GM21737 (cell line): ENCODE measurements around the gene LMAN2L.
A peak's percentile ranks its signal among the peaks of the same experiment; 100 is the strongest.

Experiments
- ATAC-seq: cut with Tn5 transposase; IDR thresholded peaks from one replicate; pipeline ENCODE4 v1.9.1; 2021; ENCODE audit warnings: mild to moderate bottlenecking, moderate library complexity; ENCODE audit not compliant: unreplicated experiment

The LMAN2L gene

GRCh38 chr2:96760986-96761832 is 21.3 kb upstream of the LMAN2L start:
- ATAC-seq: peak; percentile 9

DNA sequence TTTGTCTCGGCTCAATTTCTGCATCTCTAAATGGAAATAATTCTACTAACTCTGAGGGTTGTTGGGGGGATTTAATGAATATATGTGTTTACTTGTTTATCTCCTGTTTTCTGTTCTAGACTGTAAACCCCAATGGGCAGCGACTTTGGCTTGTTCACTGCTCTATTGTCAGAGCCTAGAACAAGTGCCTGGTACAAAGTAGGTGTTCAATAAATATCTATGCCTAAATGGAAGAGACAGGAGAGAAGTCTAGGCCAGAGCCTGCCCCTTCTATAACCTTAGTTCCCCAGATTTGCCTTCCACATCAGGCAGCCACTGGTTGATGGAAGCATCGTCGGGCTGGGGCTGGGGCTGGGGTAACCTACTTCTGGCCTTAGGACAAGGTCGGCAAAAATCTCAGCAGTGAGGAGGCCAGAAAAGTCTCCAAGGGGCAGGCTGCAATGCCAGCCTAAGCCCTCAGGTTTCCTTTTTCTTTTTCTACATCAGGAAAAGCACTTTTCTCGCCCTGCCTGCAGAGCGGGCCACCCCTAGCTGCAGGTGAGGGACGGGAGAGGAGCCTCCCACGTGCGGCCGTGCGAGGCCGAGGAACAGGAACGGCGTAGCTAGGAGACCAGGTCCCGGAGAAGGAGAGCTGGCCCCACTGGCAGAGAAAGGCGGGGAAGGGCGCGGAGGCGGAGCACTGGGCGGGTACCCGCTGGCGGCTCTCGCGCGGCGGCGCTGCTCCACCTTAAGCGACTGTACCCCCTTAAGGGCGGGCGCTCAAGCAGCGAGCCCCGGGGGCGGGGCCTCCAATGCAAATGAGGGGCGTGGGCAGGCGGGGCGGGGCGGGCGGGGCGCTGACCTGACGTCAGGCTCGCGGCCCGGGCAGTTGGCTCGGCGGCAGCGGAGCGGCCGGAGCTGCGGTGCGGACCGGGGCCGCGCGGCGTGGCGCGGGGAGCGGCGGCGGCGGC is 20.4 kb upstream of the LMAN2L start, which contains the start of gene CNNM4:
TSS of gene CNNM4 (plus strand) at position 867 of the 950 bp plus-strand sequence. CDS start 98 bp downstream, outside the sequence.
- ATAC-seq: peak; percentile 66

GRCh38 chr2:96759548-96759947 is 19.7 kb upstream of the LMAN2L start:
- ATAC-seq: no peak

GRCh38 chr2:96758987-96759386 is 19.1 kb upstream of the LMAN2L start:
- ATAC-seq: no peak

DNA sequence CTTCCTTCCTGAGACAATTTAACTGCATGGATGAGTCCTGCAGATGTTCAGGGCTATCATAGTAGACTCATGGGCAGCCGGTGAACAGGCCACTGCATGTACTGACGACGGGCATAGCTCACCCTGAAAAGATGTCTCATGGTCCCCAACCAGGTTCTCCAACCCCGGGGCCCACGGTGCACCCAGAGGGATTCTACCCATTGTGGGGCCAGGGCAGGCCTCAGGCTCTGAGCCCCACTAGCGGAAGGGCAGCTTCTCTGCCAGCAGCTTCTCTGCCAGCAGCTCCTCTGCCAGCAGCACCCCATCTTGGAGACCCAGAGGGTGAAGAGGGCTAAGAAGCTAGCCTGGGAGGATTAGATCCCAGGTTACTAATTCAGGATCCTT is 17.6 kb upstream of the LMAN2L start:
- no peak for ATAC-seq

DNA sequence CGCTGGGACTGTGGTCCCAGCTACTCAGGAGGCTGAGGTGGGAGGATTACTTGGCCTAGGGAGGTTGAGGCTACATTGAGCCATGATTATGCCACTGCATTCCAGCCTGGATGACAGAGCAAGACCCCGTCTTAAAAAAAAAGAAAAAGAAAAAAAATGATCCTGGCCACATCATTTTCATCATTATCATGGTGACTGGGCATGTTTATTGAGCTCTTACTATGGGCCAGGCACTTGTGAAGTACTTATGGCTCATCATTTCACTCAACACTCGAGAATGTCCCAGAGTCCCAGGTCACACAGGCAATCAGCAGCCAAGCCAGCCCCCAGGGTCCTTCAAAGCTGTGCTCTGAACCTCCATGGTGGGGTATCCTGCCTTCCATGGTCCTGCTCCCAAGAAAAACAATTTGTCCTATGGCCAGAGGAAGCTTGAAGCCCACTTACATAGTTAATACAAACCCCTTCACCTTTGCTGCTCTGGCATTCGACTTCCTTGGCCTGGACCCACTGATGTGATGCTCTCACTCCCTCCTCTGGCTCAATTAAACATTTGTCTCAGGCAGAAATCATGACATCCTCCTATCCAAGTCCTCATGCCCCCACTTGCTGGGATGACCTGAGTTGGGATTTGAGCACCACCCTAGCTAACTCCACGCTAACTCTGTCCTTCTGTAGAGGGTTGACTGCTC is 17.1 kb upstream of the LMAN2L start:
- ATAC-seq: no peak

GRCh38 chr2:96754317-96754716 is 14.5 kb upstream of the LMAN2L start:
- ATAC-seq: no peak

DNA sequence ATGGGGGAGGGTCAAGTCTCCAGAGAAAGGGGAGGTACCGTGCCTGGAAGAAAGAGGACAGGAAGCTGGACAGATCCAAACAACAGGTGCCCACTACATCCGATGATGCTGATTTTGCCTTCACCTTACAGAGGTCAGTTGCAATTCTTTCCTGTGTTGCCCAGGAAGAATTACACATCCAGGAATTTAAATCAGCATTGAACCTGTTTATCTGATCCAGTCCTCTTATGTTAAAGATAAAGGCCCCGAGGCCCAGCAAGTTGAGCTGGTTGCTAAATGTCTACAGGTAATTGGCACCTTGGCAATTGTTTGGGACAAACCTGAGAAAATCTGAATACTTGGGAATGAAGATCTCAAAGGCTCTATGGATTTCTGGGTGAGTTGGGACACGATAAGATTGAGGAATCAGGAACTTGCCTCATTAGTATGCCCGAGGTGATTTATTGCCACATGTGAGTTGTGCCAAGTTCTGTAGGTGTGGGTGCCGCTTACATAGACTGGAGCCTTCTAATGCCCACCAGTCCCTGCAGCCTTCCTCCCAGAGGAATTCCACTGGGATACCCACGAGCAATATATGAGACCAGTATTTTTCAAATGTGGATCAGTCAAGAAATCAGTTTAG is 13.9 kb upstream of the LMAN2L start:
- ATAC-seq: no peak

GRCh38 chr2:96751800-96752199 is 11.9 kb upstream of the LMAN2L start:
- no peak for ATAC-seq

- no peak for ATAC-seq
Measured at GRCh38 chr2:96747061-96747617, 7.3 kb upstream of the LMAN2L start.

DNA sequence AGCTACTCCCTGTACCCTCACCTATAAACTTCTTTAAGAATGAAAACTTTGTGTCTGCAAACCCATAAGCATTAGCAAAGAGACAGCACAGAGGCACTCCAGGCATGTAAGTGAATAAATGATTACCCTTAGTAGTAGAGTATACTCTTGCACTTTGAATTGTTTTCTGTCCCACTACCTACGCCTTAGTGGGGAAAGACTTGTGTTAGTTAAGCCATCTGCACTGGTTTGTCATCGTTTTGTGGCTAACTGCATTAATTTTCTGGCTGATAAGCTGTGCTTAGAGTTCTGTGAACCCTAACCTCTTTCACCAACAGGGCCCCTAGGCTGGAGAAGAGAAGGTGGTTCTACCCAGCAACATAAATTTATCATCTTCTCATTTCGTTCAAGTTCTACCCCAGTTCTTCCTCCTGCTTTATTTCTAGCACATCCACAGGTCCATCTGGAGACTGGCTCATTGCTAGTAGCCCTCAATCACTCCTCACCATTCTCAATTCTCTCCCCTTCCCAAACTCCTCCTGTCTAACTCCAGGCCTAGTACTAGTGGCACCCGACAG is 710 bp downstream of the LMAN2L start:
- no peak for ATAC-seq

- ATAC-seq: no peak
Measured at GRCh38 chr2:96737831-96738230, 2.0 kb downstream of the LMAN2L start.

DNA sequence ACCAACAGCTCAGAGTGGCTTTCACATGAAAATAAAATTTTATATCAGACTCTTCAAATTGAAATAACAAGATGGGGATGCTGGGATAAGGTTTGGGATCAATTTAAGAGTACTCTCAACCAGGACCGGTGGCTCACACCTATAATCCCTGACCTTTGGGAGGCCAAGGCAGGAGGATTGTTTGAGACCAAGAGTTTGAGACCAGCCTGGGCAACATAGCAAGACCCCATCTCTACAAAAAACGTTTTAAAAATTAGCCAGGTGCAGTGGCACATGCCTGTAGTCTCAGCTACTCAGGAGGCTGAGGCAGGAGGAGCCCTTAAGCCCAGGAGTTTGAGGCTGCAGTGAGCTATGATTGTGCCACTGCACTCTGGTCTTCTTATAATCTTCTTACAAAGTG is 2.6 kb downstream of the LMAN2L start:
- ATAC-seq: no peak

DNA sequence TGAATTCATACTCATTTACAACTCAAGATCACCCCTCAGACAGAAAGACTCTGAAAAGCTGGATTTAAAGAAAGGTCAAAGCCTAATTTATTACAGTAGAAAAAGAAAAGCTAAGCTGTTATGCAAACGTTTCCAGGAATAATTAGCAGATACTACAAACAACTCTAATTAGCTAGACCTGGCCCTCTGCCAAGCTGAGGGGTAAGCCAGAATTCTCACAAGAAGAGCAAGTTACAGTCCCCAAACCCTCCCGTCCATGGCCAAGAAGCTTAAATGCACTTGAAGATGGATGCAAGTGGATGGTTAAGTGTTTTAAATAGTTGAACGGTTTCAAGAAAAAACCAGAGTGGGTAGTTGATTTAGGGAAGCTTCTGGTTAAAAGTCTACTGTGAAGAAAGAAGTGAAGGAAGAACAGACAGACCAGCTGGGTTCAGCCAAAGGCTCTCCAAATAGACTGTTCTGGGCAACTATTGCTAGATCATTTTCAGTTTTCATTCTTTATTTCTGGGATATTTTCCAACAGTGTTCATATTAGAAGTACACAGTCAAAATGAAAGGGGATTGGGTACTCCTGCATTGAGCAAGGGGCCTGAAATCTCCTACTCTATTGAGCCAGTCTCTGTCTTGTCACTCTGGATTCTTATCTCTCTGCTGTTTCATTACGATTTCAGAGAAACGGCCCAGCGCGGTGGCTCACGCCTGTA is 4.8 kb downstream of the LMAN2L start:
- ATAC-seq: no peak

- ATAC-seq: no peak
Measured at GRCh38 chr2:96733931-96734330, 5.9 kb downstream of the LMAN2L start.

GRCh38 chr2:96730212-96730611 is 9.7 kb downstream of the LMAN2L start:
- ATAC-seq: no peak

GRCh38 chr2:96729748-96730147 is 10.1 kb downstream of the LMAN2L start:
- ATAC-seq: no peak

- ATAC-seq: no peak
Measured at GRCh38 chr2:96727431-96727830, 12.4 kb downstream of the LMAN2L start.

- no peak for ATAC-seq
Measured at GRCh38 chr2:96726131-96726530, 13.7 kb downstream of the LMAN2L start.
